Heart right ventricle (tissue), 16 donors: ENCODE results near the gene ARHGEF10L. TPM values are rescaled to one million over a fixed set of nuclear protein-coding genes. Genes with fewer than 3 reads are reported as not detected.

Experiments
- ATAC-seq, 8 donors: fragments of 200-7000 bp; cut with Tn5 transposase; one replicate each; pipeline ENCODE4 v1.9.1; 2020; ENCODE audit warnings: mild to moderate bottlenecking in 8 of 8, moderate library complexity in 8 of 8, moderate number of reproducible peaks in 1 of 8
- DNase-seq, 2 donors: peaks; one replicate each; pipeline ENCODE4 v3.0.0-alpha.2; 2020
- H3K27ac ChIP-seq, 10 donors: fragments of 200-600 bp; sonication (generic) in 2 of 10; one replicate each; pipeline versions ENCODE4 v1.5.0 to v1.8.0; 2020 to 2022; ENCODE audit warnings: mild to moderate bottlenecking in 3 of 10
- H3K27me3 ChIP-seq, 7 donors: fragments of 200-600 bp; one replicate each; pipeline ENCODE4 v1.8.0; 2021 to 2022; ENCODE audit warnings: mild to moderate bottlenecking in 2 of 7
- H3K36me3 ChIP-seq, 9 donors: fragments of 200-600 bp; sonication (generic) in 1 of 9; one replicate each; pipeline versions ENCODE4 v1.5.0 to v1.8.0; 2020 to 2022; ENCODE audit warnings: mild to moderate bottlenecking in 2 of 9
- H3K4me1 ChIP-seq, 9 donors: fragments of 200-600 bp; sonication (generic) in 1 of 9; one replicate each; pipeline versions ENCODE4 v1.5.0 to v1.8.0; 2020 to 2022; ENCODE audit warnings: mild to moderate bottlenecking in 4 of 9
- H3K4me3 ChIP-seq, 10 donors: fragments of 200-600 bp; sonication (generic) in 2 of 10; one replicate each; pipeline versions ENCODE4 v1.5.0 to v1.8.0; 2020 to 2022; ENCODE audit warnings: mild to moderate bottlenecking in 7 of 10, moderate library complexity in 2 of 10
- H3K9me3 ChIP-seq, 11 donors: fragments of 200-600 bp in 10 of 11; sonication (generic) in 2 of 11; one replicate each; pipeline versions ENCODE4 v1.5.0 to v1.8.0; 2013 to 2022; ENCODE audit warnings: mild to moderate bottlenecking in 2 of 11, control low read depth in 1 of 11, moderate library complexity in 1 of 11
- WGBS, 2 donors: extraction: QIAGEN DNeasy Blood & Tissue Kit; methylation state at CpG; one replicate each; pipeline ENCODE4 v1.1.7; 2013; ENCODE audit warnings: inconsistent platforms in 1 of 2; 5-methylcytosine and 5-hydroxymethylcytosine counted together
- intact Hi-C, 10 donors: fragments of 100-400 bp; cut with DNase I; formaldehyde crosslinking; loops; one replicate each; pipeline versions ENCODE4 v1.11.1 to v1.14.2; 2022
- polyA plus RNA-seq, 2 donors: library from polyadenylated mRNA; stranded (reverse); fragments of 200-250 nt; gene quantifications; one replicate each; pipeline ENCODE4 v1.2.3, GENCODE V29; 2013
- total RNA-seq, 10 donors: library from RNA; stranded (reverse); fragmentation: NEBNext Ultra II Directional in 3 of 10; extraction: Animal tissue kit (Norgen Biotek cat#: 25700) in 3 of 10; gene quantifications; one replicate each; pipeline versions ENCODE4 v1.2.1 to v1.2.4, GENCODE V29; 2021 to 2023
- TF ChIP-seq, protein P1 (sequence below), 9 donors: fragments of 200-600 bp; sonication (generic) in 2 of 9; IDR thresholded peaks; one replicate each; pipeline versions ENCODE4 v1.5.0 to v1.8.0; 2021 to 2022; ENCODE audit warnings: antibody characterized with exemption in 9 of 9, mild to moderate bottlenecking in 5 of 9, moderate library complexity in 1 of 9
- donor health status: Arrhythmogenic right ventricular cardiomyopathy.
- donor health status: ischemic (EF 13 %, LVEDD 7.1; RV severe dilation, severe dysfunction).
- donor health status: healthy with polysubstance abuse.
- donor health status: DM: no; HTN: yes; CAD: no.
- donor health status: DM: no; HTN: no; CAD: no.
- donor health status: ischemic (EF 25% LVEDD 6.9; RV normal size, moderate dysfunction).
- donor health status: ischemic (EF 25% LVEDD 5.7; RV mildly dilated, moderate dysfunction).
- donor health status: healthy.
- donor health status: DM: yes; HTN: yes; CAD: no.
- donor health status: Ischemic cardiomyopathy.
- donor health status: ischemic (EF 35%, LVEDD 5.7; RV mildly dilated, moderate dysfunction).
- donor health status: nonischemic (EF 11% LVEDD 7.7; RV severe dilation, severe dysfunction).
- donor health status: DM: yes; HTN: yes; CAD: no.
- donor health status: PGD.
- donor health status: ischemic (EF 29% LVEDD 5.4; RV normal size, mild dysfunction).
- donor health status: nonischemic (EF 23%, LVEDD 6.1; RV moderate dilation, normal function).

The ARHGEF10L gene
- total and polyA plus RNA-seq, 12 donors, result 45.4 to 68.4 (median 50.6) TPM

GRCh38 chr1:17678011-17678410, 138.5 kb downstream of the ARHGEF10L start:
- Histone ChIP-seq H3K27ac (no peak overlapping the region), H3K36me3 (peaks cover 0 to 52% (median 0%) of the 10 kb centered on the region in 9 donors), H3K4me3 (no peak overlapping the region), H3K4me1 (peaks cover 0 to 16% (median 8%) of the 10 kb centered on the region in 9 donors), H3K9me3 (no peaks in the 10 kb centered on the region), H3K27me3 (no peaks in the 10 kb centered on the region)
- ATAC-seq (no peak), DNase-seq (no peak)
- intact Hi-C loops, result loop anchor here in 2 of 10 donors (10.0 kb wide), 2 partner anchors 147 to 217 kb away; no protein-coding TSS in a partner anchor
- WGBS, 2 donors, result 73 to 79% methylated on average over 6 of the region's 6 CpGs
- TF ChIP-seq, protein P1, sequence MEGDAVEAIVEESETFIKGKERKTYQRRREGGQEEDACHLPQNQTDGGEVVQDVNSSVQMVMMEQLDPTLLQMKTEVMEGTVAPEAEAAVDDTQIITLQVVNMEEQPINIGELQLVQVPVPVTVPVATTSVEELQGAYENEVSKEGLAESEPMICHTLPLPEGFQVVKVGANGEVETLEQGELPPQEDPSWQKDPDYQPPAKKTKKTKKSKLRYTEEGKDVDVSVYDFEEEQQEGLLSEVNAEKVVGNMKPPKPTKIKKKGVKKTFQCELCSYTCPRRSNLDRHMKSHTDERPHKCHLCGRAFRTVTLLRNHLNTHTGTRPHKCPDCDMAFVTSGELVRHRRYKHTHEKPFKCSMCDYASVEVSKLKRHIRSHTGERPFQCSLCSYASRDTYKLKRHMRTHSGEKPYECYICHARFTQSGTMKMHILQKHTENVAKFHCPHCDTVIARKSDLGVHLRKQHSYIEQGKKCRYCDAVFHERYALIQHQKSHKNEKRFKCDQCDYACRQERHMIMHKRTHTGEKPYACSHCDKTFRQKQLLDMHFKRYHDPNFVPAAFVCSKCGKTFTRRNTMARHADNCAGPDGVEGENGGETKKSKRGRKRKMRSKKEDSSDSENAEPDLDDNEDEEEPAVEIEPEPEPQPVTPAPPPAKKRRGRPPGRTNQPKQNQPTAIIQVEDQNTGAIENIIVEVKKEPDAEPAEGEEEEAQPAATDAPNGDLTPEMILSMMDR (IDR thresholded peaks at IDR 0.05), result no peak

DNA sequence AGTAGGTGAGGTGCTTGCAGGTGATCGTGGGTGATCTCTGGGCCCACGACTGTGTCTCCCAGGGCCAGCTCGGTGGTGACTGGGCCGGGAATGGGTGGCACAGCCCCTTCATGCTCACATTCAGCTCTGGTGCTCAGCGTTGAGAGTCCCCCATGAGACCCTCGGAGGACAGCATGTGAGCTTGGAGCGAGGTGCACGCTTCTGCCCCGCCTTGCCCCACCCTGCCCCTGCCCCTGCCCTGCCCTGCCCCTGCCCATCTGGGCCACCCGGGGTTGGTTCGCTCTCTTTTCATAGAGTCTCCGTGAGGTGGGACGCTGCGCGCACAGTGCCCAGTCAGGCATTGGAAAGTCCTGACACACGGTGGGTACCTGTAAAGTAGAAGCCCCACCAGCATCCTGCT, 140.4 kb downstream of the ARHGEF10L start:
- ATAC-seq (peak in 2 of 8 donors; percentile 8 to 10), DNase-seq (no peak)
- TF ChIP-seq, protein P1 (IDR thresholded peaks at IDR 0.05), result no peak
- Histone ChIP-seq H3K27me3 (no peaks in the 10 kb centered on the region), H3K36me3 (peaks cover 0 to 49% (median 0%) of the 10 kb centered on the region in 9 donors), H3K9me3 (no peaks in the 10 kb centered on the region), H3K4me3 (no peak overlapping the region), H3K4me1 (peaks cover 0 to 5% (median 0%) of the 10 kb centered on the region in 9 donors), H3K27ac (no peak overlapping the region)
- WGBS, 2 donors, result 88 to 92% methylated on average over 16 of the region's 16 CpGs
- intact Hi-C loops, result loop anchor here in 2 of 10 donors (10.0 kb wide), 2 partner anchors 145 to 215 kb away; no protein-coding TSS in a partner anchor

- WGBS, 2 donors, result 86 to 90% methylated on average over 10 of the region's 10 CpGs
- ATAC-seq (no peak), DNase-seq (no peak)
- Histone ChIP-seq H3K36me3 (peaks cover 0 to 47% (median 0%) of the 10 kb centered on the region in 9 donors), H3K4me3 (no peak overlapping the region), H3K27me3 (no peaks in the 10 kb centered on the region), H3K9me3 (no peaks in the 10 kb centered on the region), H3K27ac (no peak overlapping the region), H3K4me1 (peaks cover 0 to 5% (median 0%) of the 10 kb centered on the region in 9 donors)
- intact Hi-C loops, result no loop called here
- TF ChIP-seq, protein P1 (IDR thresholded peaks at IDR 0.05), result no peak
Measured at GRCh38 chr1:17680308-17680707, 140.8 kb downstream of the ARHGEF10L start.

GRCh38 chr1:17682400-17682799, 142.9 kb downstream of the ARHGEF10L start:
- intact Hi-C loops, result no loop called here

More at GRCh38 chr1:17682400-17682799, 142.9 kb downstream of the ARHGEF10L start:
- Histone ChIP-seq H3K9me3 (no peaks in the 10 kb centered on the region), H3K27me3 (no peaks in the 10 kb centered on the region), H3K27ac (no peak overlapping the region), H3K4me3 (no peak overlapping the region), H3K36me3 (peaks cover 0 to 43% (median 0%) of the 10 kb centered on the region in 9 donors), H3K4me1 (peaks cover 0 to 14% (median 7%) of the 10 kb centered on the region in 9 donors)
- WGBS, 2 donors, result 90 to 91% methylated on average over 4 of the region's 4 CpGs
- DNase-seq (no peak), ATAC-seq (no peak)
- TF ChIP-seq, protein P1 (IDR thresholded peaks at IDR 0.05), result no peak
